KOPT-K1 (cell line): Measurements from ENCODE around the gene ST6GALNAC1.

Experiments
- H3K27ac ChIP-seq: fragments of 200-600 bp; sonication (generic); 2 replicates; pipeline ENCODE4 v1.5.1; 2016; ENCODE audit warnings: antibody characterized with exemption, mild to moderate bottlenecking, low read depth, low read length; ENCODE audit not compliant: poor library complexity, severe bottlenecking
- H3K36me3 ChIP-seq: fragments of 200-600 bp; sonication (generic); 2 replicates; pipeline ENCODE4 v1.5.1; 2017; ENCODE audit warnings: antibody characterized with exemption, mild to moderate bottlenecking, low read length, moderate library complexity; ENCODE audit not compliant: insufficient read depth
- H3K9me3 ChIP-seq: fragments of 200-600 bp; sonication (generic); 2 replicates; pipeline ENCODE4 v1.5.1; 2017; ENCODE audit warnings: antibody characterized with exemption, low read length, mild to moderate bottlenecking; ENCODE audit not compliant: insufficient read depth, poor library complexity, severe bottlenecking

ST6GALNAC1 gene, protein sequence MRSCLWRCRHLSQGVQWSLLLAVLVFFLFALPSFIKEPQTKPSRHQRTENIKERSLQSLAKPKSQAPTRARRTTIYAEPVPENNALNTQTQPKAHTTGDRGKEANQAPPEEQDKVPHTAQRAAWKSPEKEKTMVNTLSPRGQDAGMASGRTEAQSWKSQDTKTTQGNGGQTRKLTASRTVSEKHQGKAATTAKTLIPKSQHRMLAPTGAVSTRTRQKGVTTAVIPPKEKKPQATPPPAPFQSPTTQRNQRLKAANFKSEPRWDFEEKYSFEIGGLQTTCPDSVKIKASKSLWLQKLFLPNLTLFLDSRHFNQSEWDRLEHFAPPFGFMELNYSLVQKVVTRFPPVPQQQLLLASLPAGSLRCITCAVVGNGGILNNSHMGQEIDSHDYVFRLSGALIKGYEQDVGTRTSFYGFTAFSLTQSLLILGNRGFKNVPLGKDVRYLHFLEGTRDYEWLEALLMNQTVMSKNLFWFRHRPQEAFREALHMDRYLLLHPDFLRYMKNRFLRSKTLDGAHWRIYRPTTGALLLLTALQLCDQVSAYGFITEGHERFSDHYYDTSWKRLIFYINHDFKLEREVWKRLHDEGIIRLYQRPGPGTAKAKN

DNA sequence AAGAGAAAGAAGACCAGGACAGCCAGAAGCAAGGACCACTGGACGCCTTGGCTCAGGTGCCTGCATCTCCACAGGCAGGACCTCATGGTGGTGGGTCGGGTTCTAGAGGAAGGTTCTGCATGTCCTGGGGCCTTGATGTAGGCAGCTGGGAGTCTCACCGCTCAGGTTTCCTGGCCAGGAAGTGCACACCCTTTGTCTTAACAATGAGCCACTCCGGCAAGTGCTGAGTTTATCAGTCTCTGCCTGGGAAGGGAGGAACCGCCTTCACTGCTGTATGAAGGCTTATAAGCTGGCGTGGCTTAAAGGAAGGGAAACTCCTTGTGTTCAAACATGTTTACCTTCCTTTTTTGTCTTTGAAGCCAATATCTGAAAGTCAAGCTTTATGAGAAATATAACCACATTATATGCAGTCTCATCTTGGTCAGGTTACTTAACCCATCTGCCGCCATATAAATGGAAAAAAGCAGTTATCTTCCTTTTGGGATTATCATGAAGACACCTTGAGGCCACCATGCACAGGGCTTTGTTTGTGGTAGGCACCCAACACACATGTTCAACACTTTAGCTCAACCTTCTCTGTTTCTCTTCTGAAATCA is at the start of gene ST6GALNAC1:
ST6GALNAC1 (minus strand) TSS at position 205 of the 596 bp plus-strand sequence; CDS start at position 86, 119 bp downstream.
- H3K36me3 ChIP-seq, result no peaks in the 10 kb centered on the region
- H3K9me3 ChIP-seq, result peaks cover 13% of the 10 kb centered on the region
- no peak within 1 kb of the TSS for H3K27ac ChIP-seq

DNA sequence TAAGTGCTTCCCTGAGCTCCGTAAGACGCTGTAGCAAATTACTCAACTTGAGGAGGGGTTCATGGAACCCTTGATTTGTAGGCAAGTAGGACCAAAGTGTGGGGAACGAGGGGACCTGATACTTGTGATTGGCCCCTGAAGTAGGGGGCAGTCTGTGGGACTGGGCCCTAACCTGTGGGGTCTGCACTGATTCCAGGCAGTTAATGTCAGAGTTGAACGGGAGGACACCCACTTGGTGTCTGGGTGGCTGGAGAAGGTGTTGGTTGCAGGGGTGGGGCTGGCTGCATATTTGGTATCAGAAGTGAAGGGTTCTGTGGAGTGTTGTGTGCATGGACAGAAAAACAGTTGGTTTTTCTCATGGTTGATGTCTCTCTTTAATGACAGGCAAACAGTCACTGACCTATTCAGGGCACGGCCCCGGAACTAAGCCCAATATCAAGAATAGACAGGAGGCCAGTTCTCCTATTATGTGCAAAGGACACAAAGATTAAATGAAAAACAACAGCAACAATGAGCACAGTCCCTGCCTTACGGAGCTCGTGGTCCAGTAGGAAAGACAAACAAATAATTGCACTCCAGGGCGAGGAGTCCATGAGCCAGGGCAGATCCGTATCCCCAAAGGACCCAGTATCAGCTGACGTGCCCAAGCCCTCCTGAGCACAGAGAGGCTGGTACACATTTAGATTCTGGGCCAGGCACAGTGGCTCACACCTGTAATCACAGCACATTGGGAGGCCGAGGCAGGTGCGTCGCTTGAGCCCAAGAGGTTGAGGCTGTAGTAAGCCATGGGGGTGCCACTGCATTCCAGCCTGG is 48.0 kb upstream of the ST6GALNAC1 start:
- H3K27ac ChIP-seq, result no peak overlapping the region
- no peaks in the 10 kb centered on the region for H3K9me3 ChIP-seq
- no peaks in the 10 kb centered on the region for H3K36me3 ChIP-seq

DNA sequence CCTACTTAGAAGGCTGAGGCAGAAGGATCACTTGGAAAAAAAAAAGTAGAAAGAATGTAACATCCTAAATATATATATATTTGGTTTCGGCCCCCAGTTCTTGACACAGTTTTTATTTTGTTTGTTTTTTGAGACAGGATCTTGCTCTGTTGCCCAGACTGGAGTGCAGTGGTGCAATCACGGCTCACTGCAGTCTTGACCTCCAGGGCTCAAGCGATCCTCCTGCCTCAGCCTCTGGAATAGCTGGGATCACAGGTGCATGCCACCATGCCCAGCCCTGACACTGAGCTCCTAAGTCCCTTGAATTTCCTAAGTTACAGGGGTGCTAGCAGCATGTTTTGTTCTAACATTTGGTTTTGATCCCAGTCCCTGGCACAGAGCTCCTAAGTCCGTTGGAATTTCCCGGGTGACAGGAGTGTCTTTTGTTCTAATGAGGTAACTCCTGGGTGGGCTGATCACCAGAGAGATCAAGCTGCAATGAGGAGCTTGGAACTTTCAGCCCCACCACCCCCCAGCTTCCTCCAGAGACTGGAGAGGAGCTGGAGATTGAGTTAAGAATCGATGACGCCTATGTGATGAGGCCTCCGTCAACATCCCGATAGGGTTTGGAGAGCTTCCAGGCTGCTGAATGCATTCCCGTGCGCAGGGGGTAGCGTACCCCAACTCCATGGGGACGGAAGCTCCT is 47.2 kb upstream of the ST6GALNAC1 start:
- Histone ChIP-seq H3K27ac (no peak overlapping the region), H3K9me3 (no peaks in the 10 kb centered on the region), H3K36me3 (no peaks in the 10 kb centered on the region)

DNA sequence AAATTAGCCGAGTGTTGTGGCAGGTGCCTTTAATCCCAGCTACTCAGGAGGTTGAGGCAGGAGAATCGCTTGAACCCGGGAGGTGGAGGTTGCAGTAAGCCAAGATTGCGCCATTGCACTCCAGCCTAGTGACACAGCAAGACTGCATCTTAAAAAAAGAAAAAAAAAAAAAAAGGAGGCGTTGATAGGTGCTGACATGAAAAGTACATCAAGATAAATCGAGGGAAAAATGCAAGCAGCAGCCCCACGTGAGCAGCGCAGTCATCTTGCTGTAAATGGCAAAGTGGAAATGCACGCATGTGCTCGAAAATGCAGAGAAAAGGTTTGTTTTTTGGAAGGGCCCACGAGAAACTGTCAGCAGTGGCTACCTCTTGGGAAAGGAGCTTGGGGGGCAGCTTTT is 46.3 kb upstream of the ST6GALNAC1 start:
- no peaks in the 10 kb centered on the region for H3K9me3 ChIP-seq
- H3K27ac ChIP-seq, result no peak overlapping the region
- no peaks in the 10 kb centered on the region for H3K36me3 ChIP-seq

DNA sequence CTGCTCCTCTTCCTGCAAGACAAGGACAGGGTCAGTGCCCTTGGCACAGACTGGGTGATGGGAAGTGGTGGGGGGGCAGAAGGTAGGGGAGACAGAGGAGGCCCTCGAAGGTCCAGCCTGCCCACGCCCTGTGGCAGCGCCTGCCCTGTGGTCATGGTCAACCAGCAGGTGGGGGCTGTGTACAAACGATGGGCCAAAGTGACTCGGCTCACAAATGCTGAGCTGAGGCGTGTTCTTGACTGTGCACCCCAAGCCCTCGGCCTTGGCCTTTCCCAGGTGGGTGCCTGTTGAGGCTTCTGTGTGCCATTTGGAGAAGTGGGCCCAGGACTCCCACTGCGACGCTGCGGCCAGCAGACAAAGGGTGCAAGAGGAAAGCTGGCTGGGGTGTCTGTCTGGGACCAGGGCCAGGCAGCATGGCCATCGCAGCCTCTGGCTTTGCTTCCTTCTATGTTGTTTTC is 44.6 kb upstream of the ST6GALNAC1 start:
- no peaks in the 10 kb centered on the region for H3K36me3 ChIP-seq
- H3K27ac ChIP-seq, result no peak overlapping the region
- H3K9me3 ChIP-seq, result no peaks in the 10 kb centered on the region

DNA sequence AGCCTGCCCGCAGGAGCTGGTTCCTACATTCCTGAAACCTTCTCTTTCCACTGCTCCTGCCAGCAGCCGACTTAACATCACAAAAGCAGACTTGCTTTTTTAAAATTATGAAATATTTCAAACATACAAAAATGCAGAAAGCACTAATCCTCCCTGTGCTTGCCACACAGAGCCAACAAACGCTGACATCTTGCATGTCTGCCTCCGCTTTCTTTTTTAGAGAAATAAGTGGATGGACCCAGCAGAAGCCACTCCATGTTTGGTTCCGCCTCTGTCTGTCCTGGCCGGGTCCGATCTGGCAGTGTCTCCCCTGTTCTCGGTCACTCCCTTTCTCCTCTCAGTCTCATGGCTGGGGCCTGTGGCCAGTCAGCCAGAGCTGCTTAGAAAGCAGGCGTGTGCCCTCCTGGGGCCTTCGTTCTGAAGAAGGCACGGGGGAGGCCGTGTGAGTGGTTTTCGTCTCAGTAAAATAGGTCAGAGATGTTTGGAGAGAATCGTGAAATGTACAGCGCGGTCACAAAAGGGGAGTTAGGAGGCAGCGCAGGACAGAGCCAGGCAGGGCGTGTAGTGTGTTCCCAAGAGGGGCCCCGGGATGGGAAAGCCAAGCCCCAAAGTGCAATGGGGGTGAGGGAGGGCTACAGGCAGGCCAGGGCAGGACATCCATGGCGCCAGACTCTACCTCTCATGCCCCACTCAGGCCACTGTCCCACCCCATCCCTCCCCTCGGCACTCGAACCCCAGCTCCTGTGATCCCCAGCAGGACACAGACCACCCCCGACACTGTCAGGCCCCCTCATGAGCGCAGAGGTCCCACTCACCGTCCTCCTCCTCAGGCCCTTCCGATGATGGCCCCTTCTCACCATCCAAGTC is 44.0 kb upstream of the ST6GALNAC1 start:
- Histone ChIP-seq H3K27ac (no peak overlapping the region), H3K9me3 (no peaks in the 10 kb centered on the region), H3K36me3 (no peaks in the 10 kb centered on the region)

DNA sequence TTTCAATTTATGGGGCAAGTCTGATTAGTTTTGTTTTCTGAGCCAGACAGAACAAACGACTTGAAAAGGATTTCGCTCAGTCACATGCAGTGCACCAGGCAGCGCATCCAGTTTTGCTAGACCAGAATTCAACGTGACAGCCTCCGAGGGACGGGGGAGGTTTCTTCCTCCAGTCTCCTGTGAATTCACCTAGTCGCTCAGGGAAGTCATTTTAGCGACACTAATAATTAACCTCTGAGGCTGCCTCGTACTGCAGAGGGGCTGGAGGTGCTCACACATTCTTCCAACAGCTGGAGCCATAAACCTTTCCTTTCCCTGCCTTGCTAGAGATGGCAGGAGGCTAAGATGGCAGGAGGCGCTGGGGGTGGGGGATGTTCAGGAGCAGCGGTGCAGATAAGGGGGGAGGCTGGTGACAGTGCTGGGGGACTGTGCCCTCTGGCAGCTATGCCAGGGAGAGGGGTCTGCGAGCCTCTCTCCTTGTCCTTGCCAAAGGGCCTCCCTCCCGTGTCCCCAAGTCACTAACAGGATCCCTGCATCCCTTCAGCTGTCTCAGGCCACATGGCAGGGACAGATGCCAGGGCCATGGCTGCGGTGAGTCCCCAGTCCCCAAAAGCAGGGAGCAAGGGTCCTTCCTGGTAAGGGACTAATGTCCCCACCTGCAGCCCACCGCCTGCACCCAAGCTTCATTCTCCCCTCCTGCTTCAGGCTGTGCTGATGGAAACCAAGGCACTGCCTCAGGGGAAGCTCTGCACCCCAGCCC is 43.2 kb upstream of the ST6GALNAC1 start:
- Histone ChIP-seq H3K27ac (no peak overlapping the region), H3K36me3 (no peaks in the 10 kb centered on the region), H3K9me3 (no peaks in the 10 kb centered on the region)

DNA sequence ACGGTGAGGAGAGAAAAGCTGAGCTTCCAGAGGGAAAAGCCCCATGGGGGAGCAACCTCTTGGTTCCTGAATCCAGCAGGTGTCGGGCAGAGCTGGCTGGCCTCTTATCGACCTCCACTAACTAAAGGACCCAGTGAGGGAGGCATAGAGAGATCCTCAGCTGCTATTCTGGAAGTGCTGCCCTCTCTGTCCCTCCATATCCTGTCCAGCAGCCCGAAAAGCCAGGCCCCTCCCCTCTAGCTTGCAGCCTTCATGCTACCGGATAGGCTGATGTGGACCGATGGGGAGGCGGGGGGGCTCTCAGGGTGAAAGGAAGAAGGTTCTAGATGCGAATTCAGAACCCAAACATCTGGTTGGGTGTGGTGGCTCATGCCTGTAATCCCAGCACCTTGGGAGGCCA is 42.3 kb upstream of the ST6GALNAC1 start:
- Histone ChIP-seq H3K36me3 (no peaks in the 10 kb centered on the region), H3K9me3 (no peaks in the 10 kb centered on the region), H3K27ac (no peak overlapping the region)

DNA sequence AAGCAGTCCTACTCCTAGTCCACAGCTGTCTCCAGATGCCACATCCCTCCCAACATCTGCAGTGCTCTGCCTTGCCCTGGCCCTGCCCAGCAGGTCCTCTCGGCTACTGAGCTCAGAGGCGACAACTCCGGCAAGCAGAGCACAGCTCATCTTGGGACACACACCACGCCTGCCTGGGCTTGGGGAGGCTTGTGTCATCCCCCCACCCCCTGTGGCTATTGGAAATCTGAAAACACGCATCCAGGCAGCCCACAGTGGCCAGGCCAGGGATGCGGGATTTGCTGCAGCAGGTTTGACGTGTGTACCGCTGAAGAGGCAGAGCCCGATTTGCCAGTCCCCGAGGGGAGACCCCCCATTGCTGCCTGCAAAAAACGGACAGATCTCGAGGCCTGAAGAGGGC is 41.8 kb upstream of the ST6GALNAC1 start:
- Histone ChIP-seq H3K36me3 (no peaks in the 10 kb centered on the region), H3K27ac (no peak overlapping the region), H3K9me3 (no peaks in the 10 kb centered on the region)

DNA sequence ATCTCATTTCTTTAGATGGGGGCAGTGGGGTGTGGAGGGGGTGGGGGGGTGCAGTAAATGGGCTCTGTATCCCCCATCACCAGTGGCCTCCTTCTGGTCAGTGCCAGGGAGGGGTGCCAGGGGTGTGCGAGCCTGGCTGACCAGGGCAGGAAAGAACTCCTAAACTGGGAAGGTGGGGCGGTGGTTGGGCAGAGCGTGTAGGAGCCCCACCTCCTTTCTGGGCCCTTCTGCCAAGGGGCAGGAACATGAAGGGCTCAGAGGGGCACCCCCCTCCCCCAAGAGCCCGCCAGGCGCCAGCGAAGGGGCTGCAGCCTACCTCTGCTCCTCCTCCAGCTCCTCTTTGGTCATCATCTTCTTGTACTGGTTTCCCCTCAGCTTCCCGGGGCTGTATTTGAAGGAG is 41.2 kb upstream of the ST6GALNAC1 start:
- Histone ChIP-seq H3K36me3 (no peaks in the 10 kb centered on the region), H3K9me3 (no peaks in the 10 kb centered on the region)

DNA sequence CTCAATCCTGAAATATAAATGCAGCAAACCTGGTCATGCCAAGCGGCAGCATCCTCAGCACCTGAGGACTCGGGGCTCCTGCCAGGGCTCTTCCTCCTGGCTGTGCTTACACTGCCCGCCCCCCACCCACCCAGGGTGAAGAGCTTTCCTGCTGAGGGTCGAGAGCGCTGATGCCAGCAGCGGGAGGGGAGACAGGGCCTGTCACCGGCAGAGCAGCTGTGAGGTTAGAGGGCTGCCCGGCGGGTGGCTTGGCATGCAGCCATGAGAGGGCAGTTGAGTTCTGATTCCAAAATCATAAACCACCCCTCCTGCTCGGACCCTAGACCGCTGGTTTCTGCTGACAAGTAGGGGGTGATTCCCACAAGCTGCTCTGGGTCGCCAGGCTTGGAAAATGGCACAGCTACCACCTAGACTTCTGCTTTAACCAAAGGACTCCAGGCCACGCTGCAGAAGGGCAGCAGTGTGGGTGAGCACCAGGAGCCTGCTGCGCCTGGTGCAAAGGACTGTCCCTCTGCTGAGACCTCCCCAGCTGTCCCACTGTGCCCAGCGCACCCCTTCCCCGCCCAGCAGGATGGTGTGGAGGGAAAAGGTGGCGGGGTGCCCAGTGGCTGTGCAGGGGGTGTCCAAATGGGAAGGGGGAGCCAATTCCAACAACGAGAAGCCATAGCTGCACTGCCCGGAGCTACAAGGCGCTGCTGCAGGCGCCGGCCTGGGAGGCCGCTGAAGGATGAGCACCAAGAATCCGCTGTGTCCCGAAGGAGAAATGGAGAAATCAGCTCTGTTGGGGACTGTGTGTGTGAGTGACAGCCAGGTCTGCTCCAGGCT is 40.6 kb upstream of the ST6GALNAC1 start:
- Histone ChIP-seq H3K36me3 (no peaks in the 10 kb centered on the region), H3K9me3 (no peaks in the 10 kb centered on the region), H3K27ac (no peak overlapping the region)

More for the DNA sequence above, 41.2 kb upstream of the ST6GALNAC1 start:
- no peak overlapping the region for H3K27ac ChIP-seq

DNA sequence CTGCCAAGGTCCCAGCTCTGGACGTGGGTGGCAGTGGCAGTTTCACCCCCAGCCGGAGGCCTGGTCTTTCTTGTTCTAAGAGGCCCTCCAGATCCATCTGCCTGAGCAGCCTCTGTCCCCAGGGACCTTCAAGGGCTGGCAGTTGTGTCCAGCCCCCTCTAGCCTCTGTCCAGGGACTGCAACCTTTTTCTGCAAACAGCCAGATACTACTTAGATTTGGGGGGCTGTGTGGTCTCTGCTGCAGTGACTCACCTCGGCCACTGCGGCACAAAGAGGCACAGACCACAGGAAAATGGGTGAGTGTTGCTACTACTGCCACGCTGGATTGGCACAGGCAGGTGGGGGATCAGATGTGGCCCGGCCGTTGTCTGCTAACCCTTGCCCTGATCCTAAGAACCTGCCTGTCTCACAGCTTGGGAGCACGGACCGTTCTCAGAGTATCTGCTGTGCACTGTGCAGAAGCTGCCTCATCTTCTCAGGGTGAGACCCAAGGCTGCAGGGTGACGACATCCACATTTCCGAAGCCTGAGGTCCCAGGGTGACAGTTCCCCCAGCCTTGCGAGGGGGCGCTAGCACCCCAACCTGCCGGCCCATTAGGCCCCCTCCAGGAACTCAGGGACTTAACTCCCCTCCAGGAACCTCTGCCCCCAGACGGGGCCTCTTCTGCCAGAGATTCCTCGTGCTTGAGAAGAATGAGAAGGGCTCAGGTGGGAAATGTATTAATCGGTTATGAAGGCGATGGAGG is 39.6 kb upstream of the ST6GALNAC1 start:
- no peaks in the 10 kb centered on the region for H3K9me3 ChIP-seq
- no peaks in the 10 kb centered on the region for H3K36me3 ChIP-seq
- H3K27ac ChIP-seq, result no peak overlapping the region
